ENCODE measurements around the gene BAHCC1. TPM values are rescaled to one million over a fixed set of nuclear protein-coding genes. Genes with fewer than 3 reads are reported as not detected.
A peak's percentile ranks its signal among the peaks of the same experiment; 100 is the strongest.
"Not testable (repeated sequence)": the region's sequence is repeated elsewhere in the genome, so short reads cannot be mapped to it uniquely, and the experiment has no call there.

BAHCC1 gene
- total RNA-seq: 0.05 TPM in 1 of 2 replicates, not detected in the other

DNA sequence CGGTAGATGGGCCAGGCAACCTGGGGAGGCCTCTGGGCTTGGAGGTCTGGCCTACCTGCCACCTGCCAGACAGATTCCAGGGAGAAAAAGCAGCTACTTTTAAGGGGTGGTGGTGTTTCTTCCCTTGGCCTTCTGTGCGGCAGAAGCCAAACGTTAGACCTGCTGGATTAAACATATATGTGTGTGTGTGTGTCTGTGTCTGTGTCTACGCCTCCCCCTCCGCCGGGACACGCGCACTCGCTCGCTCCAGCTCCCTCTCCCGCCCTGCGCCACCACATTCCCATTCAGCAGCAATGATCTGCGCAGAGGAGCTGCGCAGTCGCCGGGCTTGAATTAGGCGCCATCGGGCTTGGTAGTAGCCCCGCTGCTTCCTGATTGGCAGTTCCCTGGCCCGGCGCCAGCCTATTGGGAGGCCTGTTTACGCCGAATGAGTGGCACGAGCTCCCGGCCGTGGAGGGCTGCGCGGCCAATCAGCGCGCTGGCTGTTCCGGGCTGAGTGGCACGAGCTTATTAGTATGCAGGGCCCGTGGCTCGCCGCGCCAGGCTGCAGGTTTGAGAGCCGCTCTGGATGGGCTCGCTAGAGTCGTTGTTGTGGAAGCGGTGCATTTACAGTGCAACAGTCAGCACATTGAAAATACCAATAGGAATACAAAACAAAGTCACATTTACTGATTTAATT lies at the start of gene BAHCC1:
Gene BAHCC1, plus strand, starts transcription at position 537 of the 679 bp plus-strand sequence. CDS start 4,283 bp downstream, outside the sequence.
- H3K36me3 Mint-ChIP-seq (ENCODE audit: low read depth): peaks cover 7% of the 10 kb centered on the region
- peaks cover 53% of the 10 kb centered on the region for H3K27me3 Mint-ChIP-seq
- peak within 1 kb of the TSS; percentile 78 for H3K27ac Mint-ChIP-seq
- H3K4me1 Mint-ChIP-seq: peaks cover 16% of the 10 kb centered on the region
- peak within 1 kb of the TSS; percentile 59 for H3K4me3 Mint-ChIP-seq
- peak; percentile 89 for DNase-seq
- intact Hi-C loops (cut with micrococcal nuclease): loop anchor here (5.0 to 10.0 kb wide), 2 partner anchors 87 to 1580 kb away; no protein-coding TSS in a partner anchor
- H3K9me3 Mint-ChIP-seq: no peaks in the 10 kb centered on the region

DNA sequence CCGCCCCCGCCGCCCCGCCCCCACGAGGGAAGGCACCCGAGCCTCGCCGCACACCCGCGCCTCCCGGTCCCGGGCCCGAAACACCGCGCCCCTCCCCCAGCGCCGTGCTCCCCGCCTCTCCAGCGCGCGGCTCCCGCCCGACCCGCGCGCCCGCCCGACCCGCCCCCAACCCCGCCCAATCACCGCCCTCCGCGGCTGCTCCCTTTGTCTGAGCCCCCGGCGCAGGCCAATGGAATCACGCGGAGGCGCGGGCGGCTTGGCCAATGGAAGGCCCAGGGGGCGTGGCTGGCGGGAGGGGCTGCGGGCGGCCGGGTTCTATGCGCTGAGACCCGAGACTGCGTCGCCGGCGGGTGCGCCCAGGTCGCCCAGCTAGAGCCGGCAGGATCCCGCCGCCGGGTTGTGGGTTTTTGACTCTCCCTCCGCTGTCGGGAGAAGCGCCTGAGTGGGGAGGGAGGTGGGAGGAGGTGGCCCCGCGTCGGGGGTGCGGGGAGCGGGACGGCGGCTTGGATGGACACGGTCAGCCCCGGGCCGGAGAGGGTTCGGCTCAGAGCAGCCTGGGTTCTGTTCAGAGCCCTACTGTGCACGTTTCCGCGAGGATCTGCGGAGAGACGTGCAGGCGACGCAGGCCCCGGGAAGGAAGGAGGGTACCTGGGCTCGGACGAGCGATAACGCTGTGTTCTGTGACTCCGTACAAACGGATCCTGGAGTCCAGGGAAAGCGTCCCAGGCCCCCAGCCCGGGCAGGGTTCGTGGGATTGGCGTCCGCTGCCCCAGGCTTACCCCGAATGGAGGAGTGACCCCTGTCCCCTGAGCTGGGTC lies 49.0 kb upstream of the BAHCC1 start:
- Mint-ChIP-seq H3K27ac (no peak overlapping the region), H3K27me3 (peaks cover 44% of the 10 kb centered on the region), H3K36me3 (ENCODE audit: low read depth) (peaks cover 4% of the 10 kb centered on the region), H3K4me3 (peak overlapping the region; percentile 64), H3K4me1 (peaks cover 7% of the 10 kb centered on the region), H3K9me3 (no peaks in the 10 kb centered on the region)
- intact Hi-C loops (cut with micrococcal nuclease): loop anchor here (1.0 kb wide), 1 partner anchor 166 kb away; the partner anchor contains the start of gene ACTG1
- DNase-seq: peak; percentile 98

DNA sequence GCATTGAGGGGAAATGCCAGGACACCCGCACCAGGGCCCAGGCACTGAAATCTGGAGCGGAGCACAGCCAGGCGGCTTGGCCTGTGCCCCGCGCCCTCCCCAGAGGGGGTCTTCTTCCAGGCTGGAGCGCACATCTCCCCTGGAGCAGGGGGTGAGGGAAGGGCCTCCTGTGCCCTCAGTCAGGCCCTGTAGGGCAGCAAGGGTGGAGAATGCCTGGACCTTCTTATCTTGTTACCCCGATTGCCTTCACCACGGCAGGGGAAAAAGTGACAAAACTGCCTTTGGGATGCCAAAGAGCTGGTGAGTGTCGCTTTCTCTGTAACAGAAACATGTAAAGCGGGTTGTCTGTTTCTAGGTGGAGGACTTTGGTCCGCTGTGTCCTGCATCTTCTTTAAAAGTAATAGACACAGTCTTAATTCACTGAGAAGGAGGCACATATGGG lies 48.3 kb upstream of the BAHCC1 start:
- Mint-ChIP-seq H3K4me3 (no peak overlapping the region), H3K4me1 (peaks cover 7% of the 10 kb centered on the region), H3K27me3 (peaks cover 44% of the 10 kb centered on the region), H3K36me3 (ENCODE audit: low read depth) (peaks cover 4% of the 10 kb centered on the region), H3K27ac (no peak overlapping the region), H3K9me3 (no peaks in the 10 kb centered on the region)
- peak; percentile 65 for DNase-seq
- intact Hi-C loops (cut with micrococcal nuclease): loop anchor here (1.0 kb wide), 1 partner anchor 165 kb away; the partner anchor contains the start of gene ACTG1

DNA sequence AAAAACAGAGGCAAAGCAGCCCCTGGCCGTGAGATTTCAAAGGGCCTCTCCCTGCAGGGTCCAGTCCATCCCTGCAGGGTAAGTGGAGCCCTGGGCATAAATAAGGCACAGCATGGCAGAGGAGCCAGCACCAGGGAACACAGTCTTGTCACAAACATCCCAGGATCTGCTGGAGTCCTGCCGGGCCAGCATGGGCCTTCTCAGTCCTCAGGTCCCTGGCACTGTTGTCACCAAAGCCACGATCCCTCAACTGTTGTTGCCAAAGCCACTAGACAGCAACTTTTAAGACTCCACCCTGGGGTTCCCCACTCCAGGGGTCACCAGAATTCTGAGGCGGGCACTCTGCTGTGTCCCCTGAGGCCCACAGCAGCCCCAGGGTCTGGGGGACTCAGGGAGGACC lies 47.8 kb upstream of the BAHCC1 start:
- peaks cover 40% of the 10 kb centered on the region for H3K27me3 Mint-ChIP-seq
- peaks cover 7% of the 10 kb centered on the region for H3K4me1 Mint-ChIP-seq
- H3K36me3 Mint-ChIP-seq (ENCODE audit: low read depth): peaks cover 4% of the 10 kb centered on the region
- intact Hi-C loops (cut with micrococcal nuclease): no loop called here
- H3K9me3 Mint-ChIP-seq: no peaks in the 10 kb centered on the region
- H3K4me3 Mint-ChIP-seq: no peak overlapping the region
- H3K27ac Mint-ChIP-seq: no peak overlapping the region
- DNase-seq: no peak

DNA sequence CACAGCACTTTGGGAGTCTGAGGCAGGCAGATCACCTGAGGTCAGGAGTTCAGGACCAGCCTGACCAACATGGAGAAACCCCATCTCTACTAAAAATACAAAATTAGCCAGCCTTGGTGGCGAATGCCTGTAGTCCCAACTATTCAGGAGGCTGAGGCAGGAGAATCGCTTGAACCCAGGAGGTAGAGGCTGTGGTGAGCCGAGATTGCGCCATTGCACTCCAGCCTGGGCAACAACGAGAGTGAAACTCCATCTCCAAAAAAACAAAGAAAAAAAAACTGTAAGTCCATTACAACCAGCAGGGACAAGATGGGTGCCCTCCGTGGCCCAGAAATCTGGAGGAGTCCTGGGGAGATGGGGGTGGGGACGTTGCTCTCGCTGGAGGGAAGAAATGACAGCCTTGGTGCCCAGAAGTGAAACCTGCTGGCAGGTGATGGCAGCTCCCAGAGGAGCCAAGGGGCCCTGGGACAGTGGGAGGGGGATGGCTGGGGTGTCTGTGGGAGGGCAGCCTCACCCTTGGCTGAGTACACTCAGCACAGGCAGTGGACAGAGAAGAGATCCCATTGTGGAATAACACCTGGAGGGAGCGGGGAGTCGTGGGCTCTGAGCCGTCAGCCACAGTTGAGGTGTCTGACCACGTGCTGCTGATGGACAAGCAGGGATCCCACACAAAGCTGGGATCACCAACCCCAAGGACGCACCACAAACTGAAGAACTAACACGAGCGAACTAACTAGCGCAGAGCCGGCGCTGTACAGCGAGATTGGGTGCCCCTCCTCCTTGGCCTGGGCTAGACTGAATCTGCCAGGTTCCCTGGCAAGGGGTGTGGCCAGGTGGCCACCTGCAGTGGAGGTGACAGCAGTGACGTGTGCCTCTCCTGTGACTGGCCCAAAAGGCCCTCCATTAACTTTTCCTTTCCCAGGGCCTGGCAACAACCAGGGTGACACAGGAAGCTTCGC lies 46.9 kb upstream of the BAHCC1 start:
- no peak overlapping the region for H3K4me3 Mint-ChIP-seq
- no peaks in the 10 kb centered on the region for H3K9me3 Mint-ChIP-seq
- peaks cover 35% of the 10 kb centered on the region for H3K27me3 Mint-ChIP-seq
- DNase-seq: no peak
- no peak overlapping the region for H3K27ac Mint-ChIP-seq
- peaks cover 4% of the 10 kb centered on the region for H3K36me3 Mint-ChIP-seq (ENCODE audit: low read depth)
- peaks cover 7% of the 10 kb centered on the region for H3K4me1 Mint-ChIP-seq
- intact Hi-C loops (cut with micrococcal nuclease): no loop called here

DNA sequence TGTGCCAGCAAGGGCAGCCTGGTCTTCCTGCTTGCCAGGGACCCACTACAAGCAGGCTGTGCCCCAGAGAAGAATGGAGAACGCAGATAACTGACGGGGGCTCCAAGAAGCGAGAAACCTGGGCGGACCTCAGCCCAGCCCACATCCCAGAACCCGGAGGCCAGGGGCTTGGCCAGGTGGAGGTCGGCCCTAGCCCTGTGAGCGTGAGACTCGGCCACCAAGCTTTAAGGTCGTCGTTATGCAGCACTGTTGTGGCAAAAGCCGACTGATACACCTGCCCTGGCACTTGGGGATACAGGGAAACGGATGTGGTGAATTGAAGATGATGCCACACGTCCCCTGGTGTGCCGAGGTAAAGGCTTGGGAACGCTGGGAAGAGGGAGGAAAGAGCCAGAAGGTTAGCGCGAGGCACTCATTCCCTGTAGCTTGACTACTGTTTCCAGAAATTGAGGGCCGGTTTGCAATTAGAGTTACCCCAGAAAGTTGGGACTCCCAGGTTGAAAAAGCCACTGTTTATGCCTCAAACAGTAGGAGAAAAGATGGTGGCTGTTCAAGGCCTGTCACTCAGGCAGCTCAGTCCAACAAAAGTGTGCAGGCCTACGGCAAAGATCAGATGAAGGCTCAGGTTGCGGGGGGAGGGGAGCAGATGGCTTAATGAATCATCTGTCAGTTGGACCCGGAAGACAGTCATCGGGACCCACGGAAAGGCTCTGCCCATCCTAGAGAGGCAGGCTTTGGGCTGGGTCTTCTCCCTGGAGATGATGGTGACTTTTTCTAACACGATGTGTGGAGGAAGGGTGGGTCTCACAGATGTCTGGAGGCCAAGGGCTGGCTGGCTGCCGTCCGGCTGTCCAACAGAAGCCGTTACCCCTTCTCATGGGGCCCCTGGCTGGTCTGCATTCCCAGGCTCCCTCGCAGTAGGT lies 45.6 kb upstream of the BAHCC1 start:
- Mint-ChIP-seq H3K27me3 (peaks cover 26% of the 10 kb centered on the region), H3K9me3 (no peaks in the 10 kb centered on the region), H3K36me3 (ENCODE audit: low read depth) (no peaks in the 10 kb centered on the region), H3K27ac (no peak overlapping the region), H3K4me1 (peaks cover 2% of the 10 kb centered on the region), H3K4me3 (no peak overlapping the region)
- intact Hi-C loops (cut with micrococcal nuclease): no loop called here
- DNase-seq: no peak

DNA sequence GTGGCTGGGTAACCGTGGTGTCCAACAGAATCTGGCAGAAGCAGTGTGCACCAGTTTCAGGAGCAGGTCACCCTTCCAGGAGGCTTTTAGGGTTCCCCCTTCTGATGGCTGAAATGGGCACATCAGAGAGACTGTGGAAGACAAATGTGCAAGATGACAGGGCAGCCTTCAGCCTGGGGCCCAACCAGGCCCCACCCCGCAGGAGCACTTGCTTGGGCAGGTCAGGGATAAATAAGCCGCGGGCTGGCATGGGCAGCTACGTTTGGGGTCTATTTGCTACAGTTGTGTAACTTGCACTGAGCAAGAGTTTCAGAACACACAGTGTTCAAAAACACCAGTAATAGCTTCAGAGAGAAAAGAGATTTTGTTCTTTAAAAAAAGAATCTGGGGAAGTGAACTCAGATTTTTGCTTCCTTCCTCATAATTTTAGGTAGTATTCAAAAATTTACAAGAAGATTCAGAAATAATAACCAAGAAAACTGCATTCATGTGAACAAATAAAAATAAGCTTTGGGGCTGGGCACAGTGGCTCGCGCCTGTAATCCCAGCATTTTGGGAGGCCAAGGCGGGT lies 44.9 kb upstream of the BAHCC1 start:
- Mint-ChIP-seq H3K27me3 (peaks cover 27% of the 10 kb centered on the region), H3K27ac (no peak overlapping the region), H3K4me3 (no peak overlapping the region), H3K36me3 (ENCODE audit: low read depth) (no peaks in the 10 kb centered on the region), H3K9me3 (no peaks in the 10 kb centered on the region), H3K4me1 (no peaks in the 10 kb centered on the region)
- no peak for DNase-seq
- intact Hi-C loops (cut with micrococcal nuclease): no loop called here

DNA sequence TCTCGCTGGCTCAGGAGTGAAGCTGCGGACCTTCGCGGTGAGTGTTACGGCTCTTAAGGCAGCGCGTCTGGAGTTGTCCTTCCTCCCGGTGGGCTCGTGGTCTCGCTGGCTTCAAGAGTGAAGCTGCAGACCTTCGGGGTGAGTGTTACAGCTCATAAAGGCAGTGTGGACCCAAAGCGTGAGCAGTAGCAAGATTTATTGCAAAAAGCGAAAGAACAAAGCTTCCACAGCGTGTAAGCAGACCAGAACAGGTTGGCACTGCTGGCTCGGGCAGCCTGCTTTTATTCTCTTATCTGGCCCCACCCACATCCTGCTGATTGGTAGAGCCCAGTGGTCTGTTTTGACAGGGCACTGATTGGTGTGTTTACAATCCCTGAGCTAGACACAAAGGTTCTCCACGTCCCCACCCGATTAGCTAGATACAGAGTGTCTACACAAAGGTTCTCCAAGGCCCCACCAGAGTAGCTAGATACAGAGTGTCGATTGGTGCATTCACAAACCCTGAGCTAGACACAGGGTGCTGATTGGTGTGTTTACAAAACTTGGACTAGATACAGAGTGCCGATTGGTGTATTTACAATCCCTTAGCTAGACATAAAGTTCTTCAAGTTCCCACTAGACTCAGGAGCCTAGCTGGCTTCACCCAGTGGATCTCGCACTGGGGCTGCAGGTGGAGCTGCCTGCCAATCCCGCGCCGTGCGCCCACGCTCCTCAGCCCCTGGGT lies 43.8 kb upstream of the BAHCC1 start:
- intact Hi-C loops (cut with micrococcal nuclease); H3K4me3 Mint-ChIP-seq: not testable (repeated sequence)

DNA sequence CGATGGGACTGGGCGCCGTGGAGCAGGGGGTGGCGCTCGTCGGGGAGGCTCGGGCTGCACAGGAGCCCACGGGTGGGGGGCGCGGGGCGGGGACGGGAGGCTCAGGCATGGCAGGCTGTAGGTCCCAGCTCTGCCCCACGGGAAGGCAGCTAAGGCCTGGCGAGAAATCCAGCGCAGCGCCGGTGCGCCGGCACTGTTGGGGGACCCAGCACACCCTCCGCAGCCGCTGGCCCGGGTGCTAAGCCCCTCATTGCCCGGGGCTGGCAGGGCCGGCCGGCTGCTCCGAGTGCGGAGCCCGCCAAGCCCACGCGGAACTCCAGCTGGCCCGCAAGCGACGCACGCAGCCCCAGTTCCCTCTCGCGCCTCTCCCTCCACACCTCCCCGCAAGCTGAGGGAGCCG lies 43.2 kb upstream of the BAHCC1 start:
- H3K9me3 Mint-ChIP-seq; DNase-seq; H3K4me1 Mint-ChIP-seq; intact Hi-C loops (cut with micrococcal nuclease); H3K36me3 Mint-ChIP-seq (ENCODE audit: low read depth); H3K4me3 Mint-ChIP-seq; H3K27ac Mint-ChIP-seq: not testable (repeated sequence)
- peaks cover 24% of the 10 kb centered on the region for H3K27me3 Mint-ChIP-seq

More for the DNA sequence above, 43.8 kb upstream of the BAHCC1 start:
- H3K36me3 Mint-ChIP-seq (ENCODE audit: low read depth); H3K4me1 Mint-ChIP-seq; DNase-seq; H3K9me3 Mint-ChIP-seq; H3K27ac Mint-ChIP-seq: not testable (repeated sequence)
- peaks cover 26% of the 10 kb centered on the region for H3K27me3 Mint-ChIP-seq

DNA sequence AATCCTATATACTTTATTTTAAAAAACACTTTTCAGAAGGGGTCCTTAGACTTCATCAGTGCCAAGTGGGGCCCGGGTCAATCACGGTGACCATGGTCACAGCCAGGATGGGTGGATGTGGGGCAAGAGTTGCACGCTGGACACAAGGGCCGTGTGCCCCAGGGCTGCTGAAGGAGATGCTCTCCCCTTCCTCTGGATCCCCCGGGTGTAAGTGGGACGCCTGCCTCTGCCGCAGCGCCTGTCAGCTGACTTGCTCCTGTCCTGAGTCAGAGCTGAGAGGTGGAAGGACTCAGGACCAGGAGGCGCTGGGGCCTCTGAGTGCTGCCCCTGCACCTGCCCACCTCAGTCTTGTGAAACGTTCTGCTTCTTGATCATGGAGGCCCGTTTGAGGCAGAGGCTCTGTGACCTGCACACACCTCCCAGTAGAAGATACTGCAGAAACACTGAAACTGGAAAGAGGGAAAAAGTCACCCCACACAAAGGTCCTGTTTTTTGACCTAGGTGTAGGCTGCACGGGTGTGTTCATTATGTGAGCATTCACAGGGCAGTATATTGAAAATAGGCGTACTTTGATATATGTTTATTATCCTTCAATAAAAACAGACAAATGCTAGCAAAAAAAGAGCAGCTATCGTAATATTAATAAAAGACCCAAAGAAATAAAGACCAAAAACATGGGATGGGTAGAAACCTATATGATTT lies 40.9 kb upstream of the BAHCC1 start:
- DNase-seq: no peak
- no peaks in the 10 kb centered on the region for H3K9me3 Mint-ChIP-seq

DNA sequence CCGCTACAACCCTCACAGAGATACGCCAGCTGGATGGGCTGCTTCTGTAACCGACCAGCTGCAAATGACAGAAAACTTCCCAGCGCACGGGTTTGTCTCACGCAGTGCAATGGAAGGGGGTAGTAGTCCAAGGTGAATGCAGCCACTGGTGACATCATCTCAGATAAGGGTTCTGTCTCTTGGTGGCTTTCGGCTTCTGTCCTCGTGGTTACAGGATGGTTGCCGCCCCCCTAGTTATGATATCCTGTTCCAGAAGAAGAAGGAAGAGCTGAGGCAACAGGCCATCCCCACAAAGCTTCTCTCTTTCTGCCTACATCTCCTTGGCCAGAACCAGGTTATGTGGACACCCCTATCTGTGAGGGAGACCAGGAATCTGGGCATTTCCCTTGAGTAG lies 40.3 kb upstream of the BAHCC1 start:
- Mint-ChIP-seq H3K36me3 (ENCODE audit: low read depth) (no peaks in the 10 kb centered on the region), H3K27ac (no peak overlapping the region), H3K9me3 (no peaks in the 10 kb centered on the region), H3K4me3 (no peak overlapping the region), H3K27me3 (peaks cover 9% of the 10 kb centered on the region), H3K4me1 (no peaks in the 10 kb centered on the region)
- DNase-seq: no peak
- intact Hi-C loops (cut with micrococcal nuclease): no loop called here

More for the DNA sequence above, 40.9 kb upstream of the BAHCC1 start:
- H3K27ac Mint-ChIP-seq: no peak overlapping the region
- H3K4me1 Mint-ChIP-seq: no peaks in the 10 kb centered on the region
- H3K4me3 Mint-ChIP-seq: no peak overlapping the region
- H3K27me3 Mint-ChIP-seq: peaks cover 10% of the 10 kb centered on the region
- no peaks in the 10 kb centered on the region for H3K36me3 Mint-ChIP-seq (ENCODE audit: low read depth)
- intact Hi-C loops (cut with micrococcal nuclease): no loop called here
